HG03520 (cell line): ENCODE measurements around the gene GNB1.
A peak's percentile ranks its signal among the peaks of the same experiment; 100 is the strongest.

Experiments
- ATAC-seq: cut with Tn5 transposase; IDR thresholded peaks from one replicate; pipeline ENCODE4 v1.9.1; 2021; ENCODE audit warnings: mild to moderate bottlenecking, moderate library complexity; ENCODE audit not compliant: unreplicated experiment

The GNB1 gene

DNA sequence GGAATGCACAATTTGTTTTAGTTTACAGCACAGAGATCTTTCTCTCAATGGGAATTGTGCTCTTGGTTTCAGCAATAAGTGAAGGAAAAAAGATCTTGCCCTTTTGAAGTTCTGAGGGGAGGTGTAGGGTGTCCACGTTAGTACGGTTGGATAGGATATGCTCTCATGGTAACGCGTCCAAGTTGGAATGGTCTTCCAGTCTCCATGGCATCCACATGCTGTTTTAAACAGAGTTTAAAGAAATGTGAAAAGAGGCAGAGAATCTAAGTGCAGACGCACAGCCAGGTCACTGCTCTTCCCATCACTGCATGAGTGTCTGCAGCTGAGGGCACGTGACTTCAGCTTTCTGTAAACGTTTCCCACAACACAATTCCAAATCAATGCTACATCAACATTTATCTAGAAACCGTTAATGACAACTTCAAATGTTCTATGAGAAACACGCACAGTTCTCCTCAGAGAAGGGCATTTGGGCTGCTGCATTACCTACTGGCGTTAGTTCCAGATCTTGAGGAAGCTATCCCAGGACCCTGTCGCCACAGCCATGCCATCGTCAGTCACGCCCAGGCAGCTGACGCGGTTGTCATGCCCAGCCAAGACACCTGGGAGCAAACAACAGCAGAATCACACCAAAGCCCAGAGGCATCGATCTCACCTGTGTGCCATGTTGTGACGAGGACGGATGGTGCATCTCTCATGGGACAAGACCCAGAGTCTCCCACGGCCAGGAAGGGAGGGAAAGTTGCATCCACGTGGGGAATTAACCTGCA lies 103.9 kb downstream of the GNB1 start:
- ATAC-seq, result no peak

DNA sequence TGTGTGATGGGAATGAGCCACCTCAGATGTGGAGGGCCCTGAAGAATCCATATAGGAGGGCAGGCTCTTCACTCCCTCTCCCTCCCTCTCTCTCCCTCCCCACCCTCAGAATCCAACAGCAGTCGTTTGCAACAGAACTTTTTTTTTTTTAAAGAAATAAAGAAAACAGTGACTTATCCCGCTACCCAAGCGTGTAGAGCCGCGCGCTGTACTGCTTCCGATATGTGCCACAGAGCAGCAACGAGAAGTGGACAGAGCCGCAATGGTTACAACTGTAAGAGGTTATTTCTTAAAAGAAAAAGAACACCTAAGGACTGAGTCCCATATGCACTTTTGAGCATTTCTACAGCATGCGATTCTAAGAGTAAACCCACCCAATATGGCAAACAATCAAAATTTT lies 105.2 kb downstream of the GNB1 start:
- ATAC-seq, result no peak

DNA sequence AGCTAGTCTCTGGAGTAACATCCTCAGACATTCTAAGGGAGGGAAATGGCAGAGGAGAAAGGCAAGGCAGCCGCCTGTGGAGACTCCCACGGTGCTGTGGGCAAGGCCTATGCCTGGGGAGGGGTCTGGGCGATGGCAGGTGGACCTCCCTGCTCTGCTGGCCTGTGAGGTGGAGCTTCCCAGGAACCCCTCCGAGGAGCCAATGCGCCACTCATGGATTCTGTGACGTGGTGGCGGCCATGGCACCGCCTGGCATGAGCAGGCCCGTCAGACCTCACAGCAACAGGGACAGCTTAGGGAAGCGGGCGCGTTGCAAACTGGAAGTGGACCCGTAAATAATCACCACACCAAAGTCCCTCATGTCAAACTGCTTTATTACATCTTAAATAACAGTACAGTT lies 106.0 kb downstream of the GNB1 start:
- ATAC-seq, result no peak

DNA sequence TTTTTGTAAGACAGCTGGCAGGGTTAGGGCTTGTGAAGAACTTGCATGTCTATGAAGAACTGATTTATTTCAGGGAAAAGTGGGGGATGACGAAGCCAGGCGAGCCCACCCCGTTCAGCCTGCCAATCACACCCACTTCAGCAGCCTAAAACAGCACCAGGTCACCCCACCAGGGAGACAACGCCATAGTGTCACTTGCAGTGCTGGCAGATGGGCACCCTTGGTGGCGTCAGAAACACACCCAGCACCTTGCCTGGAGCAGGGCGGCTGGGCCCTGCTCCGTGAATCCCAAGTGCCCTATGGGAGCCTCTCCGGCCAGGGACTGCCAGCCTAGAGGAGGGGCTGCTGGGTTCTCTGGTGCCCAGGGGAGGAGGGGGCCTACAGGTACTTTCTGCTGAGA lies 107.6 kb downstream of the GNB1 start:
- no peak for ATAC-seq

DNA sequence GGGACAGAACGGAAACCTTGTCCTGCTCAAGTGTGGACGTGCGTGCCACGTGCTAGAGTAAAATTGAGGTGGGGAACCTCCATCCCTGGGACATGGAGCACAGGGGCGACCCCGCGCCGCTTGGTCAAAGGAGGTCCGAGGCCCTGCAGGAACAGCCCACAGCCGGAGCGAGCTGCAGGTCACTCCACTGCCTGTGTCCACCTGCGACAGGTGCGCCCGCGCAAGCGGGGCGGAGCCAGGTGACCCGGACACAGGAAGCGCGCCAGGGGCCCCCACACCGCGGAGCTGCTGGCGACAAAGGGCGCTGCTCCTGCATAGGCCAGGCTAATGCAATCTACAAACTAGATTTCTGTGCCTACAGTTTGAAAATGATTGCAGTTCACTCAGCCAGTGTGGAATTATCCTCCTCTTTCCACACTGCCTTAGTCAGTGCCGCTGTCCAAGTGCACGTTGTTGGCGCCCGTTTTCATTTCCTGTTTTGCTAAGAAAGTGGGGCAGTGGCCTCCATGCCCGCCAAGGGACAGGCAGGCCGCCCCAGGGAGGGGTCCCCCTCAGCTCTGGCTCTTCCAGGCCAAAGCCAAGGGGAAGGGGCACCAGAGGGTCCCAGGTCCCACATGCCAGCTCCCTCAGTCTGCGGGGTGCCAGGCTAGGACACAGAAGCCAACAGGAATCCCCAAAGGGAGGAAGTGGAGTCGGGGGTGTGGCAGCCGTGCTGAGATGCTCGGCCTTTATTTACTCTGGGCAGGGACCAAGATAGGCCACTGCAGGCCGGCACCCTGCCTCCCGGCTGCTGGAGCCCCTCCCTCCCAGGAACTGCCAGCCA lies 108.3 kb downstream of the GNB1 start:
- no peak for ATAC-seq

DNA sequence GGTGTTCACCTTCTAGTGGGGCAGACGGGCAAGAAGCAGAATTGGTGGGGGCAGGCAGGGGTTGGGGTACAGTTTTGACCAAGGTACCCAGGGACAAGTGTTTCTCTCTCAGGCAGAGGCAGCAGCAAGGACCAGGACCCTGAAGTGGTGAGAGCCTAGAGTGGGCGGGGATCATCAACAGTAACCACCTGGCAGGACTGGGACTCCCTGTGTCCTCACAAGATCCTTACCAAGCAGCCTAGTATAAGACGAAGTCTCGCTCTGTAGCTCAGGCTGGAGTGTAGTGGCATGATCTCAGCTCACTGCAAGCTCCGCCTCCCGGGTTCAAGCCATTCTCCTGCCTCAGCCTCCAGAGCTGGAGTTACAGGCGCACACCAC lies 109.4 kb downstream of the GNB1 start:
- no peak for ATAC-seq

DNA sequence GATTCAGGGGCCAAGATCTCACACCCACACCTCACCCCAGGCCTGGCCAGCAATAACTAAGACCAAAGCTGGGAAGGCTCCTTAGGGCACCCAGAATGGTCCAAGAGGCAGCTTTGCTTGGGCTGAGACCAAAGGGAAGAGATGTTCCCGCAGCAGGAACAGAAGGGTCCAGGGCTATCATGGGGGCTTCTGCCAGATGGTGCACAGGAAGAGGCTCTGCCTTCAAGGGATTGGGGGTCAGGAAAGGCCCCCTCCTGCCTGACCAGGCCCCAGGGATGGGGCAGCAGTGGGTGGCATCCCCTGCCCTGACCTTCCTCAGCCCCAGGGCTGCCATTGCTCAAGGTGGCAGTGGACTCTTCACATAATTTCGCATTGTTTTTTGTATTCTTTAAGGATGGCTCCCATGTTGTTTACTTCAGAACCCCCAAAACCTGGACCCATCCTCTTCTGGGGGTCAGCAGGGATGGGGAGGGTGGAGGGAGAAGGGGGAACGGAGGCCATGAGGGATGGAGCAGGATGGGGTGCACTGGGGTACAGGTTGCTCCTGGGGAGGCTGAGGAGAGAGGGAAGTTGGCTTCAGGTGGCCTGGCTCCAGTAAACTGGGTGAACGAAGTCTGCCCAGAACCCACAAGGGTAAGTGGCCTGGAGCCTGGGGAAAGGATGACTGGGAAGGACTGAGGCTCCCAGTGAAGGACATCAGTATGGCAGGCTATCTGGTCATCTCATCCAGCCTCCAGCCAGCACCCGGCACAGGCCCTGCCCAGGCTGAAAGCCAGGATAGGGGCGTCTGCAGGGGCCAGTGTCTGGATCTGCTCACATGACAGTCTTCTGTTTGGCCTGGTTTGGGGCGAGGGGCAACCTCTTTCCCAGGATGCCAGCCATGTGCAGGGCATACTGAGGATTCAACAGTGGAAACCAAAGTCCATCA lies 110.0 kb downstream of the GNB1 start:
- ATAC-seq, result no peak

DNA sequence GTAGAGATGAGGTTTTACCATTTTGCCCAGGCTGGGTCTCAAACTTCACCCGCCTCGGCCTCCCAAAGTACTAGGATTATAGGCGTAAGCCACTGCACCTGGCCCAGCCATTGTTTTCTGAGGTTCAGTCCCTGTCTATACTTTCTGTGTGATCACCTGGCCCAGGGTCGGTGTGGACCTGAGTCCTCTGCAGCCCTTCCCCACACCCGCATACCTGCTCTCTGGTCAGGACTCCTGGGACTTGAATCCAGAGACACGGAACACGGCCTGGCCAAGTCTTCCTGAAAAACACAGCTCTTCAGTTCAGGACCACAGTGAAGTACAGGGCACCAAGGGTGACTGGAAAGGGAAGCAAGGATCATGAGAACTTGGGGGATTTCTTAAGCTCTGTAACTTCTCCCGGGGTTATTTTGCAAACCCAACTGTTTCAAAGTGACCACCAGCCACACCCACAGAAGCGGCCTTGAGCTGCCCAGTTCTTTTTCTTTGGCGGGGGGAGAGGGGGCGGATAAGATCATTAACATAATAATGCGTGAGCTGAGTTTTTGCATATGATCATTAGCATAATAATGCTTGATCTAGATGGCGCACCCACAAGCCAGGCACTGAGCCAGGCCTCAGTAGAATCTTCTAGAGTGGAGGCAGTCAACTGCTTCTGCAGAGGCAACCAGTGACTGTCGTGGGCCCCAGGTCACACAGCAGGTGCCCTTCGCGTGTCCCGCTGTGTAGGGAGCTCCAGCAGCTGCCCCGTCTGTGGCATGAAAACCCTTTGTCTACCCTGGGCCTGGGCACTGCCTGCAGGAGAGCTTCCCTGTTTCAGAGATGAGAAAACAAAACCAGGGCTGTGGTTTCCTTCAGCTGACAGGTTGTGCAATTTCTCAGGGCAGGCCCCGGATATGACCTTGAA lies 110.9 kb downstream of the GNB1 start:
- ATAC-seq, result no peak

DNA sequence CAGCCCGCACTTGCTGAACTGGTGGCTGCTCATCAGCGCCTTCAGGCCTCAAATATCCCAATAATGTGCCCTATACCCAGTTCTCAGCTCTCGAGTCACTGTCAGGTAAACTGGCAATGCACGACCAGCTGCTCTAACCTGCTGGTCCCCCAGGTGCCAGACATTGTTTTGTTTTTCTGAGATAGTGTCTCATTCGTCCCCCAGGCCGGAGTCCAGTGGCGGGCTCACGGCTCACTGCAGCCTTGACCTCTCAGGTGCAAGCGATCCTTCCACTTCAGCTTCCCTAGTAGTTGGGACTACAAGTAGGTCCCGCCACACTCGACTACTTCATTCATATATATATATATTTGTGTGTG lies 111.6 kb downstream of the GNB1 start:
- no peak for ATAC-seq

DNA sequence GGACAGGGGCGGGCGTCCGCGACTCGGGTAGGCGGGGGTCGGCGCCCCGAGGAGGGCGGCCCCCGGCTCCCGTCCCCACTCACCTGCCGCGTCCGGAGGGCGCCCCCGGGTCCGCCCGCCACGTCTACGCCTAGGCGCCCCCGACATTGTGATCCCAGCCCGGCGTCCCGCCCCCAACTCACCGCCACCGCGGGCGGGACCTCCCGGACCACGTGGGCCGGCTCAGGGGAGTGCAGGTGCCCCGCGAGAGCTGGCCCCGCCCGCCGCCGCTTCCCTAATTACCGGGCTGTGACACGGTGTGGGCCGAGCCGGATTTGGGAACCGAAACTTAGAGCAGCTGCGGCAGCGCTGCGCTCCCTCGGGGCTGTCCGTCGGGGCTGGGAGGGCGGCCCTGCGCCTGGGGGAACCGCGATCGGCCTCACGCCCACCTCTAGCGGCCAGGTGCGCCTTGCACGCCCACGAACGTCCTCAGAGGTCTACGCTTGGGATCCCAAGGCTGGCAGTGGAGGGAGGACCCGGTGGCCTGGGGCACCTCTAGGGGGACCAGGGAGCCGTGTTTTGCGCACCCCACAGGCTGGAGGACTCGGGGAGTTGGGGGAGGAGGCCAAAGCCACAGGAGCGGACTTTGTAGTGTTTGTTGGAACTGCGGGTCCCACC lies 112.1 kb downstream of the GNB1 start:
- peak; percentile 61 for ATAC-seq

DNA sequence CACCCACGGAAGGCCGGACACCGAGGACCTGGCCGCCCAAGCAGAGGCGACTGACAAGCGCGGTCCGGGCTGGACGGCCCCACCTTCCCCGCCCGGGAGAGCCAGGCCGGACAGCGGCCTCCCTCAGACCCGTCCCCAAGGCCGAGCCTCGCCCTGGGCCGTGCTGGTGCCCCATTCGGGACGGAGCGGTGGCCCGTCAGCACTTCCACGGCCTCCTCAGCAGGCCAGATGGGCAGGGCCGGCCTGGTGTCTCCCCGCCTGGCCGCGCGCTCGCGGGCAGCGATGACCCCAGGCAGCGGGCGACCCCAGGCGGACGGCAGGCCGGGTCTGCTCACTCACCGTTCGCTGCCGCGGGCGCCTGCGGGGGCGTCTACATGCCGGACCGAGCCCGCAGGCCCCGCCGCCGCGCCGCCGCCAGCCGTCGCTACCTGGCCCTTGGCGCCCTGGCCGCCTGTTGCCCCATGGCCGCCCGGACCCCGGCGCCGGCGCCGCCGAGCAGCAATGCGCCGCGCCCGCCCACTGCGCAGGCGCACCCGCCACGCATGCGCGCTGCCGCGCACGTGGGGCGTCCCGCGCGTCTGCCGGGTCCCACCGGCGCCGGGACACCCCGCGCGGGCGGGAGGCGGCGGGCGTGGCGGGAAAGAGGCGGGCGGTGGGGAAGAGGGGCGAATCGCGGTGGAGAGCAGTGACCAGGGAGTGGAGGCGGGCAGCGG lies 112.8 kb downstream of the GNB1 start, which contains the start of gene NADK:
Gene NADK (minus strand): TSS at position 521 of the 713 bp plus-strand sequence. CDS start 13,064 bp downstream, outside the sequence.
- ATAC-seq, result peak; percentile 33

DNA sequence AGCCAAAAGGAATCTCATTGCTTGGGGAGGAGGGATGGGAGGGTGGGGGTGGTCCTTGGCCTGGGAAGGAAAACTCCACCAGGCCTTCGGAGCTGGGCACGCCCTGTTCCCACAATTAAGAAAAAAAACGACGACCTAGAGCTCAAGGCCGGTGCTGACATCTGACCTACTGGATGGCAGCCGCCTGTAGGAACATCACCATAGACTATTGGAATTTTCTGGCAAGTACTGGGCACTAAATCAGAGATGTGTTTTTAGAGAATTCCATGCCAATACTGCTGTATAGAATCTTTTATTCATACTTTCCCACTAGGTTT lies 113.3 kb downstream of the GNB1 start:
- ATAC-seq, result no peak

DNA sequence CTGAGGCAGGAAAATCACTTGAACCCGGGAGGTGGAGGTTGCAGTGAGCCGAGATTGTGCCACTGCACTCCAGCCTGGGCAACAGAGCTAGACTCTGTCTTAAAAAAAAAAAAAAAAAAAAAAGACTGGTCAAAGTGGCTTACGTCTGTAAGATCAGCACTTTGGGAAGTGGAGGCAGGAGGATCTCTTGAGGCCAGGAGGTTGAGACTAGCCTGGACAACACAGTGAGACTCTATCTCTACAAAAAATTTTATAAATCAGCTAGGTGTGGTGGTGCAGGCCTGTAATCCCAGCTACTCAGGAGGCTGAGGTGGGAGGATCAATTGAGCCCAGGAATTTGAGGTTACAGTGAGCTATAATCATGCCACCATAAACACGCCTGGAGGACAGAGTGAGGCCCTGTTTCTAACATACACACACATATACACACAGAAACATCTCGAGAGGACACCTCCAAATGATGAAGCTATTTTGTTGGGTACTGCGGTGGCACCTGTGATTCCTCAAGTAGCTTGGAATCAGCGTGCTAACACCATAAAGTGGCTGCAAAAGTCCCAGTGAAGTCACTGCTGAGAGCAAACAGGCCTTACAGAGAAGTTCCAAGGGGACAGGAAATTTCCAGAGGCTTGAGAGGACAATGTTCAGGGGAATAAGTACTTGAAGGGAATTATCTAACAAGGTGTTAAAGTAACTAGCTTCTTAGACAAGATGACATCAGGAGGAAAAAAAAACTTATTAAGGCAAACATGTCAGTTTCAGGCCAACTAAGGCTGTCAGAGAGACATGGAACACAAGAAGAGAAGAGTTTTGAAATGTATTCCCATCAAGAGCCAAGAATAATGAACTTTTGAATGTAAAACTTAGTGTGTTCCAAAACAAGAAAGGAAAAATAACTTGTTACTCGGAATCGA lies 114.0 kb downstream of the GNB1 start:
- ATAC-seq, result no peak

DNA sequence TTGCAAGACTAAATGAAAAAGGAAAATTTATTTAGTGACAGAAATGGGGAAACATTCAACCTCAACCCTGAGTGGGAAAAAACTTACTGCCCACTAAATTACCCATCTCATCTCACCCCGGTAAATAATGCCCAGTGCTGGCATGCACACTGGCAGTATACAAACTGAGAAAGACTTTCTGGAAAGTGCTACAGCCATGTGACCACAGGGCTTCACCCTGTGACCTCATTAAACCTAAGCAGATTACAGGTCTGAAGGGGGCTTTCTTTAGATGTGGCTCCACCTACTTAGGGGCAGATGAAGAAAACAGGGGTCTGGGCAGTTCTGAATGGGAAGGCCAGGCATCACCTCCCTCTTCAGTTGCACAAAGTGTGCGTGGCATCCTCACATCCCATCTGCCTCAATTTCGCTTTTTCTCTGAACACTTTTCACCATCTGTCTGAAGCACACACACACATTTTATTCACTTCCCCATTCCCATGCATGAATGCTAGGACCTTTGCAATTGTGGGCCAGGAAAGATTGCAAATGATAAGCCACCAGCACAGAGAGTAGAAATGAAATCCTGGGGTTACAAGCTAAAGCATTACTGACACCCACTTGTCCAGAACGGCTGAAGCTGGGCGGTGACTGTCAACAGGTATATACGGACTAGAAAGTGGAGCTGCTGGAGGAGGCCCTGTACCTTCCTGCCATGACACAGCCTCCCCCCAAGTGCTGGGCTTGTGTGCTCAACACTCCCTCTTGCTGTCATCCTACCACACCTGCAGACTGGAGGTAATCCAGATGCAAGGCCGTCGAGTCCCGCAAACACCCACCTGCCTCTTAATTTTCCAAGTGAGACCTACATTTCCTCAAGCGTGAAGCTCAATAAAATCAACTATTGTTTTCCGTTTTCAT lies 115.3 kb downstream of the GNB1 start:
- no peak for ATAC-seq

DNA sequence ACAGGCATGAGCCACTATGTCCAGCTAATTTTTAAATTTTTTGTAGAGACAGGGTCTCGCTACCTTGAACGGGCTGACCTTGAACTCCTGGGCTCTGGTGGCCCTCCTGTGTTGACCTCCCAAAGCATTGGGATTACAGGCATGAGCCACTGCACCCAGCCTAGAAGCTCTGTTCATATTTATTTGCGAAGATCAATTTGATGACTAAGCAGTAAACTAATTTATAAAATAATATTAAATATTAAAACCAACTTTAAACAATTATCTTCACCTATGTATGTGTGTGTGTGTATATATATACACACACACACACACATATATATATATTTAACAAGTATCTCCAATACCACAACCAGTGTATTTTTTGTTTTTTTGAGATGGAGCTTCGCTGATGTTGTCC lies 117.0 kb downstream of the GNB1 start:
- no peak for ATAC-seq

DNA sequence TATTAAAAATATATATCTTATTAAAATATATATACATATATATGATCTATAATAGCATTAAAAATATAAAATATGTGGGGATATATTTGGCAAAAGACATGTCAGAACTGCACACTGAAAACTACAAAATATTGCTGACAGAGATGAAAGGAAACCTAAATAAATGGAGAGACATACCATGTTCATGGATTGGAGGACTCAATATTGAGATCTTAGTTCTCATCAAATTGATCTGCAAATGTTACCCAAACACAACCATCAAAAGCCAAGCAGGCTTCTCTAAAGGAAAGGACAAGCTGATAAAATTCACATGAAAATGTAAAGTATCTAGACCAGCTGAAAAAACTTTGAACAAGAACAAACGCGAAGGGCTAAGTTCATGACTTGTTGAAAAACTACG lies 119.8 kb downstream of the GNB1 start:
- ATAC-seq, result no peak

DNA sequence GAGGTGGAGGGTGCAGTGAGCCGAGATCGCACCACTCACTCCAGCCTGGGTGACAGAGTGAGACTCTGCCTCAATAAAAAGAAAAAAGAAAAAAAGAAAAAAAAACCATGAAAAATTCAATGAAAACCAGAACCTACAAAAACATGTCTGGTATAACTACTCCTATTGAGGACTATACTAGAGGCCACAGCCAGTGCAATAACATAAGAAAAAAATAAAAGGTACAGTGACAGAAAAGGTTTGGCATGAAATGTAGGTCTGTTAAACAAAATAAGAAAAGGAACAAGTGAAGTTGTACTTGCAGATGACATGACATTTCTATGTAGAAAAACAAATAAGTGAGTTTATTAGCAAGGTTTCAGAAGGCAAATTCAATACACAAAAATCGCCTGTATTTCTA lies 120.8 kb downstream of the GNB1 start:
- no peak for ATAC-seq
